ENCODE measurements around the gene COL6A5. TPM values are rescaled to one million over a fixed set of nuclear protein-coding genes. Genes with fewer than 3 reads are reported as not detected.

COL6A5 gene
- polyA plus RNA-seq, 1 of the 3 experiments (the other 2 are of a cell fraction) = not detected

GRCh38 chr3:130468311-130468710, 122.8 kb downstream of the COL6A5 start:
- no peak overlapping the region for H3K27ac ChIP-seq (ENCODE audit: low read depth in 2 of 2, low read length in 1 of 2)
- no peaks in the 10 kb centered on the region for H4K20me1 ChIP-seq (ENCODE audit: insufficient read depth)
- POLR2A ChIA-PET = no interaction called here
- no peak overlapping the region for H3K9ac ChIP-seq
- H3K9me3 ChIP-seq = no peaks in the 10 kb centered on the region
- CTCF ChIA-PET = interaction anchor here (0.6 to 1.3 kb wide), 2 partner anchors 66 to 192 kb away, joined by 3 to 4 read pairs; no protein-coding TSS in a partner anchor
- no peak for DNase-seq
- no peak for TF ChIP-seq FOXM1 (IDR thresholded peaks at IDR 0.05; ENCODE audit: low read depth)
- no peak for TF ChIP-seq EP300 (IDR thresholded peaks at IDR 0.05; ENCODE audit: borderline replicate concordance in 1 of 2, low read depth in 1 of 2, low read length in 1 of 2)
- TF ChIP-seq, protein P1, sequence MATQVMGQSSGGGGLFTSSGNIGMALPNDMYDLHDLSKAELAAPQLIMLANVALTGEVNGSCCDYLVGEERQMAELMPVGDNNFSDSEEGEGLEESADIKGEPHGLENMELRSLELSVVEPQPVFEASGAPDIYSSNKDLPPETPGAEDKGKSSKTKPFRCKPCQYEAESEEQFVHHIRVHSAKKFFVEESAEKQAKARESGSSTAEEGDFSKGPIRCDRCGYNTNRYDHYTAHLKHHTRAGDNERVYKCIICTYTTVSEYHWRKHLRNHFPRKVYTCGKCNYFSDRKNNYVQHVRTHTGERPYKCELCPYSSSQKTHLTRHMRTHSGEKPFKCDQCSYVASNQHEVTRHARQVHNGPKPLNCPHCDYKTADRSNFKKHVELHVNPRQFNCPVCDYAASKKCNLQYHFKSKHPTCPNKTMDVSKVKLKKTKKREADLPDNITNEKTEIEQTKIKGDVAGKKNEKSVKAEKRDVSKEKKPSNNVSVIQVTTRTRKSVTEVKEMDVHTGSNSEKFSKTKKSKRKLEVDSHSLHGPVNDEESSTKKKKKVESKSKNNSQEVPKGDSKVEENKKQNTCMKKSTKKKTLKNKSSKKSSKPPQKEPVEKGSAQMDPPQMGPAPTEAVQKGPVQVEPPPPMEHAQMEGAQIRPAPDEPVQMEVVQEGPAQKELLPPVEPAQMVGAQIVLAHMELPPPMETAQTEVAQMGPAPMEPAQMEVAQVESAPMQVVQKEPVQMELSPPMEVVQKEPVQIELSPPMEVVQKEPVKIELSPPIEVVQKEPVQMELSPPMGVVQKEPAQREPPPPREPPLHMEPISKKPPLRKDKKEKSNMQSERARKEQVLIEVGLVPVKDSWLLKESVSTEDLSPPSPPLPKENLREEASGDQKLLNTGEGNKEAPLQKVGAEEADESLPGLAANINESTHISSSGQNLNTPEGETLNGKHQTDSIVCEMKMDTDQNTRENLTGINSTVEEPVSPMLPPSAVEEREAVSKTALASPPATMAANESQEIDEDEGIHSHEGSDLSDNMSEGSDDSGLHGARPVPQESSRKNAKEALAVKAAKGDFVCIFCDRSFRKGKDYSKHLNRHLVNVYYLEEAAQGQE (IDR thresholded peaks at IDR 0.05; ENCODE audit: low read depth, low read length) = no peak
- no peaks in the 10 kb centered on the region for H3F3A ChIP-seq (replicated peaks; ENCODE audit: insufficient read depth)
- H3K4me2 ChIP-seq = no peak overlapping the region
- H3K36me3 ChIP-seq (replicated peaks in 1 of 2; ENCODE audit: control insufficient read depth in 1 of 2, insufficient read depth in 2 of 2, low read length in 1 of 2) = no peaks in the 10 kb centered on the region
- no peak overlapping the region for H3K4me3 ChIP-seq (ENCODE audit: low read depth in 2 of 2, low read length in 1 of 2)
- H2AFZ ChIP-seq (ENCODE audit: low read depth) = no peak overlapping the region
- no peaks in the 10 kb centered on the region for H3K27me3 ChIP-seq (ENCODE audit: insufficient read depth)
- no peaks in the 10 kb centered on the region for H3K79me2 ChIP-seq (ENCODE audit: insufficient read depth)
- H3K4me1 ChIP-seq (ENCODE audit: control insufficient read depth in 1 of 2, insufficient read depth in 2 of 2, low read depth in 1 of 2, low read length in 1 of 2) = no peaks in the 10 kb centered on the region
- H3K9me2 ChIP-seq = no peaks in the 10 kb centered on the region
- 50% methylated on average over 1 of the region's 1 CpG for WGBS (ENCODE audit: low lambda C conversion rate)

DNA sequence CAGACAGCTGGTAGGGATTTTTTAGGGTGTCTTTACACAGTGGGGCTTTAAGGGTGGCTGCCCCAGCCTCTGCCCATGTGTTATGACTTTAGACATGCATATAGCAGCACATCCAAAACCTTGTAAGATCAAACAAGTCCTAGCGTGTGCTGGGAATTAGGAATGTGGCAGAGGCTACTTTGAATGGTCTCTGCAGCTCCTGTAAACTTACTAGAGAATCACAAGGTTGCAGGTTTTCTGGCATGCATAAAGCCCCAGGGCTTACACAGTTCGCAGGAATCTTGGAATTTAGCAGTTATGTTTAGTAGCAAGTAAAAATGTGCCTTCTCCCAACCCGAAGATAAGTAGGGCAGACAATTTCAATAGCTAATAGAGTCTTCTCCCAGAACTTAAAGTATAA, 124.7 kb downstream of the COL6A5 start:
- Histone ChIP-seq H3K9ac (no peak overlapping the region), H3F3A (replicated peaks; ENCODE audit: insufficient read depth) (no peaks in the 10 kb centered on the region), H3K4me2 (no peak overlapping the region), H3K27ac (ENCODE audit: low read depth in 2 of 2, low read length in 1 of 2) (no peak overlapping the region), H3K4me1 (ENCODE audit: control insufficient read depth in 1 of 2, insufficient read depth in 2 of 2, low read depth in 1 of 2, low read length in 1 of 2) (no peaks in the 10 kb centered on the region), H2AFZ (ENCODE audit: low read depth) (no peak overlapping the region), H3K9me2 (no peaks in the 10 kb centered on the region), H3K79me2 (ENCODE audit: insufficient read depth) (no peaks in the 10 kb centered on the region), H4K20me1 (ENCODE audit: insufficient read depth) (no peaks in the 10 kb centered on the region), H3K36me3 (replicated peaks in 1 of 2; ENCODE audit: control insufficient read depth in 1 of 2, insufficient read depth in 2 of 2, low read length in 1 of 2) (no peaks in the 10 kb centered on the region), H3K27me3 (ENCODE audit: insufficient read depth) (no peaks in the 10 kb centered on the region), H3K4me3 (ENCODE audit: low read depth in 2 of 2, low read length in 1 of 2) (no peak overlapping the region), H3K9me3 (no peaks in the 10 kb centered on the region)
- POLR2A ChIA-PET = no interaction called here
- CTCF ChIA-PET = no interaction called here
- WGBS (ENCODE audit: low lambda C conversion rate) = 5% methylated on average over 3 of the region's 3 CpGs
- no peak for DNase-seq
- no peak for TF ChIP-seq TAF1 (IDR thresholded peaks at IDR 0.05; ENCODE audit: borderline replicate concordance, low read depth, low read length)
- no peak for TF ChIP-seq ELF1 (IDR thresholded peaks at IDR 0.05)
- no peak for TF ChIP-seq FOXM1 (IDR thresholded peaks at IDR 0.05; ENCODE audit: low read depth)
- no peak for TF ChIP-seq GATA2 (CRISPR knock-in tag; IDR thresholded peaks at IDR 0.05)
- no peak for TF ChIP-seq NRF1 (IDR thresholded peaks at IDR 0.05; ENCODE audit: low read depth, low read length)
- no peak for TF ChIP-seq JUND (IDR thresholded peaks at IDR 0.05)
- no peak for TF ChIP-seq RCOR1 (IDR thresholded peaks at IDR 0.05; ENCODE audit: low read length)

DNA sequence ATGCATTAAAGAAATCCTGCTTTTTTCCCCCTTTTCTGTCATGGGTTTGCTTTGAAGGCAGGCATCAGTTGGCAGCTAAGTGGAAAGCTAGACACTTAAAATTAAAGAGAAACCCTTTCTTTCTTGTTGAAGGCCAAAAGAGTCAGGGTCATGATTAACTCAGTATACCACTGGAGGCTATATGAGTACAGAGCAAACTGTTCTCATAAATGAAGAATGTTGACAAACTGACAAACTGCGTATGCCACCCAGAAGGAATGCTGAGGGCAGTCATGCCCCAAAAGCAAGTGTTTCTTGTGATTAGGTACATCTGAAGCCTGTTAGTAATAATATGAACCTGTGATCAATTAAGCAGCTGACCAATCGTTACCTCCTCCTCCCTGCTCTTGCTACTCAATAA, 127.9 kb downstream of the COL6A5 start:
- Histone ChIP-seq H3K27me3 (ENCODE audit: insufficient read depth) (no peaks in the 10 kb centered on the region), H3K4me3 (ENCODE audit: low read depth in 2 of 2, low read length in 1 of 2) (no peak overlapping the region), H3K9me2 (no peaks in the 10 kb centered on the region), H3K36me3 (replicated peaks in 1 of 2; ENCODE audit: control insufficient read depth in 1 of 2, insufficient read depth in 2 of 2, low read length in 1 of 2) (no peaks in the 10 kb centered on the region), H3K4me1 (ENCODE audit: control insufficient read depth in 1 of 2, insufficient read depth in 2 of 2, low read depth in 1 of 2, low read length in 1 of 2) (no peaks in the 10 kb centered on the region), H3K9me3 (0 out of 2 replicates have a peak, but pooled peaks cover 3% of the 10 kb centered on the region), H3K27ac (ENCODE audit: low read depth in 2 of 2, low read length in 1 of 2) (no peak overlapping the region), H3F3A (replicated peaks; ENCODE audit: insufficient read depth) (no peaks in the 10 kb centered on the region), H4K20me1 (ENCODE audit: insufficient read depth) (no peaks in the 10 kb centered on the region), H3K79me2 (ENCODE audit: insufficient read depth) (no peaks in the 10 kb centered on the region), H3K9ac (no peak overlapping the region), H3K4me2 (no peak overlapping the region), H2AFZ (ENCODE audit: low read depth) (no peak overlapping the region)
- POLR2A ChIA-PET = no interaction called here
- CTCF ChIA-PET = no interaction called here
- no peak for DNase-seq
- 27% methylated on average over 2 of the region's 2 CpGs for WGBS (ENCODE audit: low lambda C conversion rate)
- TF ChIP-seq, protein P2, sequence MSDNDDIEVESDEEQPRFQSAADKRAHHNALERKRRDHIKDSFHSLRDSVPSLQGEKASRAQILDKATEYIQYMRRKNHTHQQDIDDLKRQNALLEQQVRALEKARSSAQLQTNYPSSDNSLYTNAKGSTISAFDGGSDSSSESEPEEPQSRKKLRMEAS (IDR thresholded peaks at IDR 0.05; ENCODE audit: low read depth) = no peak
- TF ChIP-seq TEAD4 (IDR thresholded peaks at IDR 0.05; ENCODE audit: borderline replicate concordance, insufficient read depth) (no peak), RXRA (IDR thresholded peaks at IDR 0.05; ENCODE audit: borderline replicate concordance, low read depth) (no peak), POLR2AphosphoS5 (IDR thresholded peaks at IDR 0.05; ENCODE audit: low read depth, low read length) (no peak), GABPA (IDR thresholded peaks at IDR 0.05; ENCODE audit: low read depth) (no peak), TAF1 (IDR thresholded peaks at IDR 0.05; ENCODE audit: borderline replicate concordance, low read depth, low read length) (no peak), EZH2phosphoT487 (IDR thresholded peaks at IDR 0.05; ENCODE audit: borderline replicate concordance, low read depth) (no peak), MEF2A (IDR thresholded peaks at IDR 0.05; ENCODE audit: borderline replicate concordance, low read depth) (no peak), USF1 (IDR thresholded peaks at IDR 0.05; ENCODE audit: borderline replicate concordance, low read depth) (no peak), SIN3A (IDR thresholded peaks at IDR 0.05; ENCODE audit: borderline replicate concordance, low read depth, low read length) (no peak)
- TF ChIP-seq, protein P3, sequence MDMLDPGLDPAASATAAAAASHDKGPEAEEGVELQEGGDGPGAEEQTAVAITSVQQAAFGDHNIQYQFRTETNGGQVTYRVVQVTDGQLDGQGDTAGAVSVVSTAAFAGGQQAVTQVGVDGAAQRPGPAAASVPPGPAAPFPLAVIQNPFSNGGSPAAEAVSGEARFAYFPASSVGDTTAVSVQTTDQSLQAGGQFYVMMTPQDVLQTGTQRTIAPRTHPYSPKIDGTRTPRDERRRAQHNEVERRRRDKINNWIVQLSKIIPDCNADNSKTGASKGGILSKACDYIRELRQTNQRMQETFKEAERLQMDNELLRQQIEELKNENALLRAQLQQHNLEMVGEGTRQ (IDR thresholded peaks at IDR 0.05; ENCODE audit: borderline replicate concordance, low read depth, low read length) = no peak

Data from SK-N-SH (cell line).